ENCODE results near the gene DOCK10. TPM values are rescaled to one million over a fixed set of nuclear protein-coding genes. Genes with fewer than 3 reads are reported as not detected.

The DOCK10 gene
- total RNA-seq, 2 experiments from 2014 or later: 191 to 198 TPM

DNA sequence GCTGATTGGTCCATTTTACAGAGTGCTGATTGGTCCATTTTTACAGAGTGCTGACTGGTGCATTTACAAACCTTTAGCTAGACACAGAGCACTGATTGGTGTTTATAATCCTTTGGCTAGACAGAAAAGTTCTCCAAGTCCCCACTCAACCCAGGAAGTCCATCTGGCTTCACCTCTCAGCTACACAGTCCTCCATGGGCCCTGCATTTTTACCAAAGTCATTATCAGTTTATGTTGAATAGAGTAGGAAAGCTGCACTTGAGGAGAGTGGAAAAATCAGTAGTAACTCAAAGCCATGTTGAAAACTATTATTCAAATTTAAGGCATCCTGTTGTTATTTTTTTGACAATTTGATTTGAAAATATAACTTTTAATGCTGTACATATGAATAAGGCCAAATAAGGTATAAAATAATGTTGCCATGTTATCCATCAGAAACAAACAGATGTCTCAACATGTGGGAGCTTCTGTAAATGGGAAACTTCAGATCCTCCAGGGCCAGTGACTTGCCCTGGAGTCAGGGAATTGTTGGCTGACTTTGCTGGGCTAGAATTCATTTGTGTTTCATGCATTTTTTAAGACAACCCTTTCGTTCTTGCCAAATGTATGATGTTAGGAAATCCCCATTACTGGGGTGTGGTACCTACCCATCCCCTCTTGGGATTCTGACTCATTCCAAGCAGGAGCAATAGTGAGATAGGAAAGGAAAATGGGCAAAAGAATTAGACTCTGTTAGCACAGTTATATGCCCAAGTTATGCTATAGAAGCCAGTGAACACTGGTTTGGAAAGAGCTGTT, 288.3 kb downstream of the DOCK10 start:
- ChIA-PET POLR2A (interaction anchor here (0.8 kb wide), 1 partner anchor 10 kb away, joined by 4 read pairs; no protein-coding TSS in a partner anchor), CTCF (interaction anchor here (1.2 kb wide), 1 partner anchor 429 kb away, joined by 3 read pairs; no protein-coding TSS in a partner anchor)
- intact Hi-C loops (cut with micrococcal nuclease): no loop called here
- no peaks in the 10 kb centered on the region for H3K27me3 Mint-ChIP-seq
- H3K9me3 Mint-ChIP-seq: peaks cover 21% of the 10 kb centered on the region
- no peak for DNase-seq
- H3K4me1 Mint-ChIP-seq (ENCODE audit: low read depth): no peaks in the 10 kb centered on the region
- TF ChIP-seq, protein P1, sequence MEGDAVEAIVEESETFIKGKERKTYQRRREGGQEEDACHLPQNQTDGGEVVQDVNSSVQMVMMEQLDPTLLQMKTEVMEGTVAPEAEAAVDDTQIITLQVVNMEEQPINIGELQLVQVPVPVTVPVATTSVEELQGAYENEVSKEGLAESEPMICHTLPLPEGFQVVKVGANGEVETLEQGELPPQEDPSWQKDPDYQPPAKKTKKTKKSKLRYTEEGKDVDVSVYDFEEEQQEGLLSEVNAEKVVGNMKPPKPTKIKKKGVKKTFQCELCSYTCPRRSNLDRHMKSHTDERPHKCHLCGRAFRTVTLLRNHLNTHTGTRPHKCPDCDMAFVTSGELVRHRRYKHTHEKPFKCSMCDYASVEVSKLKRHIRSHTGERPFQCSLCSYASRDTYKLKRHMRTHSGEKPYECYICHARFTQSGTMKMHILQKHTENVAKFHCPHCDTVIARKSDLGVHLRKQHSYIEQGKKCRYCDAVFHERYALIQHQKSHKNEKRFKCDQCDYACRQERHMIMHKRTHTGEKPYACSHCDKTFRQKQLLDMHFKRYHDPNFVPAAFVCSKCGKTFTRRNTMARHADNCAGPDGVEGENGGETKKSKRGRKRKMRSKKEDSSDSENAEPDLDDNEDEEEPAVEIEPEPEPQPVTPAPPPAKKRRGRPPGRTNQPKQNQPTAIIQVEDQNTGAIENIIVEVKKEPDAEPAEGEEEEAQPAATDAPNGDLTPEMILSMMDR (IDR thresholded peaks at IDR 0.05): no peak
- H3K4me3 Mint-ChIP-seq: no peak overlapping the region
- ATAC-seq: no peak
- peaks cover 21% of the 10 kb centered on the region for H3K36me3 Mint-ChIP-seq (ENCODE audit: low read depth)
- H3K27ac Mint-ChIP-seq: no peak overlapping the region

DNA sequence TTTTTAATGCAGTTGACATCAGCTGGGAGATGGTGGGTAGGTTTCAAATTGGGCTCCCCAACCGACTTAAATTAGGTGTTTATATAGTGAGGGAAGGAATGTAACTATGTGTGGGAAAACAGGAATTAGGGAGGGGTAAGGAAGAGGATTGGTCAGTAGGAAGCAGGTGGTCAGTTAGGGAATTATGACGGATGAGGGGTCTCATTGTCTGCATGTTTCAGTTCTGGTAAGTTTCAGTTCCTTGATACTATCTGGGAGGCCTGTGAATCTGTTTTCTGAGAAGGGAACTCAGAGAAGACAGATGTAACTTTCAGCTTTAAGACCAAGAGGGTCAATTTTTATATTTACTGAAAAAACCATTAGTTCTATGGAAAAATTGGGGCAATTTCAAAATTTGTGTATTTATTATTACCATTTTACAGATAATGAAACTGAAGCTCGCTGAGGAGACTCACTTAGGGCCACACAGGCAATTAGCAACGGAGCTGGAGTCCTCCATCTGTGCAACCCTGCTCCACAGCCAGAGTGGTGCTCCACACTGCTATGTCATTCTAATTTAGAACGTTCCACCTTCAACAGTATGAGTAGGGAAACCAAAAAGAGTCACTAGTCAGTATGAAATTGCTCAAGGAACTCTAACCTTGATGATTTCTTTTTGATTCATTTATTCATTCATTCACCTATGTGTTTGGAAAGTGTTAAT, 290.1 kb downstream of the DOCK10 start:
- no peaks in the 10 kb centered on the region for H3K4me1 Mint-ChIP-seq (ENCODE audit: low read depth)
- ChIA-PET CTCF (interaction anchor here (1.3 kb wide), 1 partner anchor 26 kb away, joined by 5 read pairs; no protein-coding TSS in a partner anchor), POLR2A (interaction anchor here (0.6 kb wide), 1 partner anchor 20 kb away, joined by 3 read pairs; no protein-coding TSS in a partner anchor)
- no peak for DNase-seq
- H3K27ac Mint-ChIP-seq: no peak overlapping the region
- ATAC-seq: no peak
- peaks cover 4% of the 10 kb centered on the region for H3K9me3 Mint-ChIP-seq
- no peak overlapping the region for H3K4me3 Mint-ChIP-seq
- peaks cover 2% of the 10 kb centered on the region for H3K27me3 Mint-ChIP-seq
- TF ChIP-seq, protein P1 (IDR thresholded peaks at IDR 0.05): no peak
- H3K36me3 Mint-ChIP-seq (ENCODE audit: low read depth): peaks cover 3% of the 10 kb centered on the region
- intact Hi-C loops (cut with micrococcal nuclease): no loop called here

DNA sequence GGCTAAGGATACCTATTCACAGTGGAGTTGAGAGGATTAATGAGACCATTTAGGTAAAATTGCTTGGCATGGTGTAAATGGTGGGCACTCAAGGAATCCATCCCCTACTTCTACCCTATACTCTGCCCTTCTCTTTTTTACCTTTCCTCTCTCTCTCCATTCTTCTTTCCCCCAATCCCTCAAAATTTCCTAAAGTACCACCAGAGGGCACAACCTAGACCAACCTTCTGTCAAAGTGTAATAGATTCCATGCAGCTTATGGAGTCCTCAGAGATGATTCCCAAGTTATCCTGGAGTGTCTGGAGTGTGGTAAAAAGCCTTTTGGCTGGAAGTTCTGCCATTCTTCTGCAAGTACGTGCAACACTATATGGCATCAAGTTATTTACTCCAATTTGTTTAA, 293.1 kb downstream of the DOCK10 start:
- Mint-ChIP-seq H3K27ac (no peak overlapping the region), H3K4me3 (no peak overlapping the region), H3K27me3 (peaks cover 2% of the 10 kb centered on the region), H3K36me3 (ENCODE audit: low read depth) (no peaks in the 10 kb centered on the region), H3K9me3 (no peaks in the 10 kb centered on the region), H3K4me1 (ENCODE audit: low read depth) (no peaks in the 10 kb centered on the region)
- intact Hi-C loops (cut with micrococcal nuclease): no loop called here
- ChIA-PET CTCF (no interaction called here), POLR2A (no interaction called here)
- TF ChIP-seq, protein P1 (IDR thresholded peaks at IDR 0.05): no peak
- DNase-seq: no peak
- ATAC-seq: no peak

DNA sequence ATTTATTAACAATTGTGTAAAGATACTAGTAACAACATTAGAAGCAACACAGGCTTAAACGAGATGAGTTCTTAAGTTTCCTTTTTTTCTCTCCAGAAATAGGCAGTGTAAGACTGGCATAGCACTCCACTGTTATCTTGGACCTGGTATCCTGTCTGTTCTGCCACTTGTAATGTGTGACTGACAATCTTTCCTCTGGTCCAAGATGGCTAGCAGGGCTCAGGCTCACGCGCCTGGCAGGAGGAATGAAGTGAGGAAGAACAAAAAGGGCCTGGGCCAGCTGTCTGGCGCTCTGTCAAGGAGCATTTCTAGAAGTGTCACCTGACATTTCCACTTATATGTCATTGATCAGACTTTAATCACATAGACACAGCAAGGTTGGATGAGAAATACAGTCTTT, 294.5 kb downstream of the DOCK10 start:
- no peak for DNase-seq
- H3K27me3 Mint-ChIP-seq: peaks cover 2% of the 10 kb centered on the region
- no peak overlapping the region for H3K4me3 Mint-ChIP-seq
- CTCF ChIA-PET: no interaction called here
- ATAC-seq: no peak
- intact Hi-C loops (cut with micrococcal nuclease): no loop called here
- H3K36me3 Mint-ChIP-seq (ENCODE audit: low read depth): no peaks in the 10 kb centered on the region
- POLR2A ChIA-PET: no interaction called here
- TF ChIP-seq, protein P1 (IDR thresholded peaks at IDR 0.05): no peak
- no peaks in the 10 kb centered on the region for H3K9me3 Mint-ChIP-seq
- no peaks in the 10 kb centered on the region for H3K4me1 Mint-ChIP-seq (ENCODE audit: low read depth)
- H3K27ac Mint-ChIP-seq: no peak overlapping the region

DNA sequence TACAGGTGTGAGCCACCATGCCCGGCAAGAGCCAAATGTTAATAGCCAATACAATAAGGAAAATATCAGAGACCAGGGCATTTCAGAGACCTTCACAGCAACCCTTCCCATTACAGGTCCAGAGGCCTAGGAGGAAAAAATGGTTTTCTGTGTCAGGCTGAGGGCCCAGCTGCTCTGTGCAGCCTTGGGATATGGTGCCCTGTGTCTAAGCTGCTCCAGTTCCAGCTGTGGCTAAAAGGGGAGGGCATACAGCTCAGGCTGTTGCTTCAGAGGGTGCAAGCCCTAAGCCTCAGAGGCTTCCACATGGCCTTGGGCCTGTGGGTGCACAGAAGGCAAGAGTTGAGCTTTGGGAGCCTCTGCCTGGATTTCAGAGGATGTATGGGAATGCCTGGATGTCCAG, 306.0 kb downstream of the DOCK10 start:
- peaks cover 21% of the 10 kb centered on the region for H3K9me3 Mint-ChIP-seq
- no peak overlapping the region for H3K27ac Mint-ChIP-seq
- POLR2A ChIA-PET: no interaction called here
- no peak overlapping the region for H3K4me3 Mint-ChIP-seq
- no peak for DNase-seq
- TF ChIP-seq, protein P1 (IDR thresholded peaks at IDR 0.05): no peak
- ATAC-seq: no peak
- intact Hi-C loops (cut with micrococcal nuclease): no loop called here
- H3K4me1 Mint-ChIP-seq (ENCODE audit: low read depth): no peaks in the 10 kb centered on the region
- CTCF ChIA-PET: no interaction called here
- peaks cover 5% of the 10 kb centered on the region for H3K36me3 Mint-ChIP-seq (ENCODE audit: low read depth)
- H3K27me3 Mint-ChIP-seq: no peaks in the 10 kb centered on the region

Measured in activated CD8-positive, alpha-beta T cell treated with anti-CD3 and anti-CD28 coated beads for 36 hours (primary cell).